Breast epithelium (tissue), 4 donors: Measurements from ENCODE around the gene ETDB. TPM values are rescaled to one million over a fixed set of nuclear protein-coding genes. Genes with fewer than 3 reads are reported as not detected.
"Not testable (repeated sequence)": the region's sequence is repeated elsewhere in the genome, so short reads cannot be mapped to it uniquely, and the experiment has no call there.

Experiments
- DNase-seq, 2 donors: peaks; one replicate each; pipeline ENCODE4 v3.0.0-alpha.2; 2019; ENCODE audit warnings: low spot score in 2 of 2
- H3K27ac ChIP-seq, 2 donors: fragments of 200-600 bp; sonication (generic) in 1 of 2; one replicate each; pipeline ENCODE4 v1.5.1; 2016 to 2019; ENCODE audit warnings: mild to moderate bottlenecking in 1 of 2
- H3K27me3 ChIP-seq, 2 donors: fragments of 200-600 bp; sonication (generic) in 1 of 2; one replicate each; pipeline versions ENCODE4 v1.5.1 to v1.6.0; 2017 to 2019; ENCODE audit warnings: control low read depth in 1 of 2, mild to moderate bottlenecking in 1 of 2
- H3K36me3 ChIP-seq: fragments of 200-600 bp; one replicate; pipeline ENCODE4 v1.5.1; 2019
- H3K4me1 ChIP-seq, 2 donors: fragments of 200-600 bp; sonication (generic); one replicate each; pipeline ENCODE4 v1.5.1; 2016 to 2019; ENCODE audit warnings: control low read depth in 1 of 2
- H3K4me3 ChIP-seq, 3 donors: fragments of 200-600 bp; sonication (generic); 1 replicate in 2 of 3; 2 replicates in 1 of 3; pipeline ENCODE4 v1.5.1; 2016 to 2019; ENCODE audit warnings: mild to moderate bottlenecking in 3 of 3, moderate library complexity in 2 of 3
- H3K9me3 ChIP-seq, 2 donors: fragments of 200-600 bp; sonication (generic) in 1 of 2; one replicate each; pipeline ENCODE4 v1.5.1; 2016 to 2019; ENCODE audit warnings: control low read depth in 1 of 2
- POLR2A ChIP-seq: fragments of 450-650 bp; IDR thresholded peaks from one replicate; pipeline ENCODE4 v1.6.1; 2016; ENCODE audit warnings: antibody characterized with exemption, mild to moderate bottlenecking, moderate library complexity
- POLR2AphosphoS5 ChIP-seq, 3 donors: sonication (generic); formaldehyde crosslinking; IDR thresholded peaks; one replicate each; pipeline ENCODE4 v1.6.1; 2017; ENCODE audit warnings: antibody characterized with exemption in 3 of 3
- intact Hi-C: fragments of 100-400 bp; cut with DNase I; formaldehyde crosslinking; loops from one replicate; pipeline ENCODE4 v1.15.1; 2023; ENCODE audit warnings: low total_unique reads
- total RNA-seq, 3 donors: library from RNA; depleted of rRNA; stranded (reverse); fragments of >200 nt; gene quantifications; one replicate each; pipeline ENCODE4 v1.1.0, GENCODE V29; 2016
- TF ChIP-seq, protein P1 (sequence below), 3 donors: fragments of 450-650 bp; IDR thresholded peaks; one replicate each; pipeline ENCODE4 v1.5.1; 2016 to 2017; ENCODE audit warnings: antibody characterized with exemption in 3 of 3, mild to moderate bottlenecking in 3 of 3, moderate library complexity in 3 of 3

Gene ETDB
- total RNA-seq, 3 donors from 2014 or later = not detected

DNA sequence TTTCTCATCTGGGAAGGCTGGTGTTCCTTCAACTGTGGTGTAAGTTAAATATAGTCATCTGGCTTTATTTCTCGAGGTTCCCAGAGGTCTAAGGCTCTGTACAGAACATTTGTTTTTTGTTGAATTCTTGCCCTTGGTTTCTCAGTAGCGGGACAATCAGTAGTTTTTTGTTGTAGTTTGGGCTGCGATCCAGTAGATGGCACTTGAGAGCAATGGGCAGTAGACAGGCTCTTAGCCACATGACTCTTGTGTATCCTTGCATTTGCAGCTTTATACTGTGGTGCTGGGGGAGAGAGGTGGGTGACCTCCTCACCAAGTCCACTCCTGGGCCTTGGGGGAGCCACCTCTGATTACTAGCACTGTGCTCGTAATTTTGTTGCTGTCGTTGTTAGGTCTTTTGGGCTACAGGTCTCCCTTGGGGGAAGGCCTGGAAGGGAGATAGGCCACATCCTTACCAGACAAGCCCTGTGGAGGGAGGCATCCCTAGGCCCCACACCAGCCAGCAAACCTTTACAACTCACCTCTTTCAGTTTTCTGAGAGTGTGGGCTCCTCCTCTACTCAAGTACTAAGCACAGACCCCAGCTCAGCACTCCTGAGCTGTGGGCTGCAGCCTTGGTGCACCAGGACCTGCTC is 8.1 kb downstream of the ETDB start:
- DNase-seq = no peak
- Histone ChIP-seq H3K4me1 (no peaks in the 10 kb centered on the region), H3K27me3 (peaks cover 0 to 37% of the 10 kb centered on the region in 2 donors), H3K27ac (no peak overlapping the region), H3K4me3 (no peak overlapping the region), H3K9me3 (no peaks in the 10 kb centered on the region), H3K36me3 (no peaks in the 10 kb centered on the region)
- TF ChIP-seq POLR2AphosphoS5 (IDR thresholded peaks at IDR 0.05) (no peak), POLR2A (no peak)
- TF ChIP-seq, protein P1, sequence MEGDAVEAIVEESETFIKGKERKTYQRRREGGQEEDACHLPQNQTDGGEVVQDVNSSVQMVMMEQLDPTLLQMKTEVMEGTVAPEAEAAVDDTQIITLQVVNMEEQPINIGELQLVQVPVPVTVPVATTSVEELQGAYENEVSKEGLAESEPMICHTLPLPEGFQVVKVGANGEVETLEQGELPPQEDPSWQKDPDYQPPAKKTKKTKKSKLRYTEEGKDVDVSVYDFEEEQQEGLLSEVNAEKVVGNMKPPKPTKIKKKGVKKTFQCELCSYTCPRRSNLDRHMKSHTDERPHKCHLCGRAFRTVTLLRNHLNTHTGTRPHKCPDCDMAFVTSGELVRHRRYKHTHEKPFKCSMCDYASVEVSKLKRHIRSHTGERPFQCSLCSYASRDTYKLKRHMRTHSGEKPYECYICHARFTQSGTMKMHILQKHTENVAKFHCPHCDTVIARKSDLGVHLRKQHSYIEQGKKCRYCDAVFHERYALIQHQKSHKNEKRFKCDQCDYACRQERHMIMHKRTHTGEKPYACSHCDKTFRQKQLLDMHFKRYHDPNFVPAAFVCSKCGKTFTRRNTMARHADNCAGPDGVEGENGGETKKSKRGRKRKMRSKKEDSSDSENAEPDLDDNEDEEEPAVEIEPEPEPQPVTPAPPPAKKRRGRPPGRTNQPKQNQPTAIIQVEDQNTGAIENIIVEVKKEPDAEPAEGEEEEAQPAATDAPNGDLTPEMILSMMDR (IDR thresholded peaks at IDR 0.05) = peak in 1 of 3 donors; percentile 33
- intact Hi-C loops = no loop called here

DNA sequence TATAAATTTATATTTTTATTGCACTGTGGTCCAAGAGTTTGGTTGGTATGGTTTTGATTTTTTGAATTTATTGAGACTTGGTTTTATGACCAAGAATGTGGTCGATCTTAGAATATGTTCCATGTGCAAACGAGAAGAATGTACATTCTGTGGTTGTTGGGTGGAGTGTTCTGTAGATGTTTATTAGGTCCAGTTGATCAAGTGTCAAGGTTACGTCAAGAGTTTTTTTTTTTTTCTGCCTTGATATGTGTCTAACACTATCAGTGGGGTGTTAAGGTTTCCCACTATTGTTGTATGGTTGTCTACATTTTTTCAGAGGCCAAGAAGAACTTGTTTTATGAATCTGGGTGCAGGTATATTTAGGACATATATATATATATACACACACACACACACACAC is 10.8 kb downstream of the ETDB start:
- no peak overlapping the region for H3K4me3 ChIP-seq
- no peak overlapping the region for H3K27ac ChIP-seq
- H3K9me3 ChIP-seq = no peaks in the 10 kb centered on the region
- H3K4me1 ChIP-seq = no peaks in the 10 kb centered on the region
- DNase-seq = no peak
- intact Hi-C loops = no loop called here
- TF ChIP-seq POLR2A = no peak
- peaks cover 0 to 53% of the 10 kb centered on the region in 2 donors for H3K27me3 ChIP-seq
- no peaks in the 10 kb centered on the region for H3K36me3 ChIP-seq

DNA sequence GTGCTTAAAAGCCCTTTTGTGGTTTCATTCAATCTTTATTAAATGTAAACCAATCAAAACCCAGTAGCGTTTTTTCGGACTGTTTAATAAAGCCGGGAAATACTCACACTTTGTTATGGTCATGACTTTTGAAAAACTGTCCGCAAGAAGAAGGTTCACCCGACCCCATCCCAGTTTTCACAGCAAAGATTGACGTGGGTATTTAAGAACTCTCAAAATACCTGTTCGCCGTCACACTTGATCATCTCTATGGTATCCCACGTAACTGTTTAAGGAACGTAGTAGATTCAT is 20.9 kb downstream of the ETDB start:
- H3K4me3 ChIP-seq = no peak overlapping the region
- H3K27me3 ChIP-seq = peaks cover 0 to 22% of the 10 kb centered on the region in 2 donors
- TF ChIP-seq, protein P1 (IDR thresholded peaks at IDR 0.05) = no peak
- TF ChIP-seq POLR2AphosphoS5 (IDR thresholded peaks at IDR 0.05) (no peak), POLR2A (no peak)

DNA sequence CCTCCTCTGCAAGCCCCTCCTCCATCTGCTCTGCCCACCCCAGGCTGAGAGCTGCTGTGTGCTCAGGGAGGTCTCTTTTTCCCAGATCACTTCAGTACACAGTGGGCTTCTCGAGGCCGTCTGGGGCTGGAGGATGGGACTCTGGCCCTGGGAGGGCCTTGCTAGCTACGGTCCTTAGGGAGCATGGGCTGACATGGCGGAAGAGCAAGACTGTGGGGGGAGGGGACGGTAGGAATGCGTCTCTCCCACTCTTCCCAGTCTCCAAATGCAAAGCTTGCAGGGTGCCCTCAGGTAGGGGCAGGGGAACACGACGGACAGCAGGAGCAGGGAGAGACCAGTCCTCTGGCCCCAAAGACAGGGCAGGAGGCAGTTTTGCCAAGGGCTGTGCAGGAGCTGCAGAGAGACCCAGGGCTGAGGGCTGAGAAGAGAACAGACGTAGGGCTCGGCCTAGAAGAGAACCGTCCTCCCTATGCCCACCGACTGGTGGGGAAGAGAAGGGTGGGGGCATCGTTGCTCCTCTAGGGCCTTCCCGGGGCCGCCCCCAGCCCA is 23.1 kb downstream of the ETDB start:
- Histone ChIP-seq H3K27me3 (peaks cover 0 to 33% of the 10 kb centered on the region in 2 donors), H3K4me3 (peak overlapping the region; percentile 42 to 76 (median 67))
- H3K9me3 ChIP-seq, H3K4me1 ChIP-seq, DNase-seq, H3K27ac ChIP-seq, intact Hi-C loops, H3K36me3 ChIP-seq: not testable (repeated sequence)

More for the DNA sequence above, 20.9 kb downstream of the ETDB start:
- DNase-seq = no peak
- Histone ChIP-seq H3K27ac (no peak overlapping the region), H3K9me3 (no peaks in the 10 kb centered on the region), H3K4me1 (no peaks in the 10 kb centered on the region), H3K36me3 (no peaks in the 10 kb centered on the region)
- intact Hi-C loops = no loop called here

DNA sequence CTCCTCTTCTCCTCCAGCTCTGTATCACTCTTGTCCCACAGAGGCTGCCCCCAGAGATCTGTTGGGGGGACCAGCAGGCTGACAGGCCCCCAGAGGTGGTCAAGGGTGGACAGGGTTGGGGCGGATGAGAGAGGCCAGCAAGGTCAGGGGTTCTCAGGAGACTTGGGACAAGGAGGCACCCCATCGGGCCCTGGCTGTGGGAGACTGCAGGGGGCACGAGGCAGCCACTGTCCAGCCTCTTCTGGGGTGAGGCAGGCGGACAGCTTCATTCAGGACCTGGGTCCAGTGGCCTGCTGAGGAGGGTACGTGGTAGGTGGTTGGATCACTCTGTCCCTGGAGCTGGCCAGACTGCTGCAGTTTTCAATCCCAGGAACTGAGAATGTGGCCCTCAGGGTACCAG is 24.6 kb downstream of the ETDB start:
- no peak for DNase-seq
- H3K27me3 ChIP-seq = peaks cover 0 to 32% of the 10 kb centered on the region in 2 donors
- TF ChIP-seq POLR2A (no peak), POLR2AphosphoS5 (IDR thresholded peaks at IDR 0.05) (no peak)
- TF ChIP-seq, protein P1 (IDR thresholded peaks at IDR 0.05) = no peak
- intact Hi-C loops = no loop called here
- no peak overlapping the region for H3K4me3 ChIP-seq
- no peaks in the 10 kb centered on the region for H3K4me1 ChIP-seq
- H3K36me3 ChIP-seq = no peaks in the 10 kb centered on the region
- no peak overlapping the region for H3K27ac ChIP-seq
- H3K9me3 ChIP-seq = no peaks in the 10 kb centered on the region

DNA sequence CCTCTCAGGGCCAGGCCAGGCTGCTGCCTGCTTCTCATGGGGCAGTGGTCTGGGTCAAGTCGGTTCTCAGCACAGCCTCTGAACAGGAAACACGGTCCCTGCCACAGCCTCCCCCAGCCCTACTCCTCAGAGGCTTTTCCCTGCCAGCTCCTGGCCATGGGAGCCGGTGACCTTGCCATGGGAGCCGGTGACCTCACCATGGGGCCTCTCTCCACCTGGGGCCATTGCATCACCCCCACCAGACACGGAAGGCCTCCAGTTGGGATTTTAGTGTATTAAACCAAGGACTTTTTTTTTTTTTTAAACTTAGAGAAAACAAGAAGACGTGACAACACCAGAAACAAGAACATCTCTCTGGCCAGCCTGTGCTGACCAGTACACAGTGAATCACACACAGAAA is 25.6 kb downstream of the ETDB start:
- no peak for TF ChIP-seq POLR2AphosphoS5 (IDR thresholded peaks at IDR 0.05)
- TF ChIP-seq, protein P1 (IDR thresholded peaks at IDR 0.05) = no peak
- TF ChIP-seq POLR2A = no peak
- Histone ChIP-seq H3K9me3 (no peaks in the 10 kb centered on the region), H3K4me3 (no peak overlapping the region), H3K36me3 (no peaks in the 10 kb centered on the region), H3K27me3 (peaks cover 0 to 32% of the 10 kb centered on the region in 2 donors), H3K27ac (no peak overlapping the region), H3K4me1 (no peaks in the 10 kb centered on the region)
- DNase-seq = no peak
- intact Hi-C loops = no loop called here
